Activated CD4-positive, alpha-beta T cell treated with anti-CD3 and anti-CD28 coated beads, Interleukin-10, Interleukin-2, amounts not matched to agents 100 ng/mL and 50 ng/mL, durations not matched to agents 16 hours and 8 hours (primary cell): Measurements from ENCODE around the gene COX4I1.
A peak's percentile ranks its signal among the peaks of the same experiment; 100 is the strongest.

Source experiments
- DNase-seq: peaks from one replicate; pipeline ENCODE4 v3.0.0-alpha.2; 2020

Gene COX4I1

GRCh38 chr16:85768199-85768598 lies 31.3 kb upstream of the COX4I1 start:
- DNase-seq = no peak

GRCh38 chr16:85770741-85771140 lies 28.8 kb upstream of the COX4I1 start:
- no peak for DNase-seq

GRCh38 chr16:85773044-85773443 lies 26.5 kb upstream of the COX4I1 start:
- DNase-seq = no peak

GRCh38 chr16:85774136-85774535 lies 25.4 kb upstream of the COX4I1 start:
- no peak for DNase-seq

GRCh38 chr16:85774811-85775210 lies 24.7 kb upstream of the COX4I1 start:
- DNase-seq = no peak

- DNase-seq = no peak
Observed at GRCh38 chr16:85777583-85778310, 21.7 kb upstream of the COX4I1 start.

GRCh38 chr16:85778873-85779272 lies 20.6 kb upstream of the COX4I1 start:
- DNase-seq = peak; percentile 61

- no peak for DNase-seq
Observed at GRCh38 chr16:85780281-85780680, 19.2 kb upstream of the COX4I1 start.

GRCh38 chr16:85781156-85781555 lies 18.3 kb upstream of the COX4I1 start:
- no peak for DNase-seq

- DNase-seq = no peak
Observed at GRCh38 chr16:85781695-85782370, 17.7 kb upstream of the COX4I1 start.

GRCh38 chr16:85782451-85782850 lies 17.0 kb upstream of the COX4I1 start:
- DNase-seq = no peak

- DNase-seq = no peak
Observed at GRCh38 chr16:85783441-85783840, 16.1 kb upstream of the COX4I1 start.

- DNase-seq = no peak
Observed at GRCh38 chr16:85784813-85785212, 14.7 kb upstream of the COX4I1 start.

GRCh38 chr16:85785927-85786326 lies 13.6 kb upstream of the COX4I1 start:
- DNase-seq = no peak

GRCh38 chr16:85788819-85789218 lies 10.7 kb upstream of the COX4I1 start:
- no peak for DNase-seq

- no peak for DNase-seq
Observed at GRCh38 chr16:85789773-85790172, 9.7 kb upstream of the COX4I1 start.

GRCh38 chr16:85793662-85794298 lies 5.7 kb upstream of the COX4I1 start:
- DNase-seq = no peak

GRCh38 chr16:85794696-85795095 lies 4.8 kb upstream of the COX4I1 start:
- DNase-seq = no peak

- no peak for DNase-seq
Observed at GRCh38 chr16:85796152-85796551, 3.3 kb upstream of the COX4I1 start.

GRCh38 chr16:85796599-85796998 lies 2.9 kb upstream of the COX4I1 start:
- no peak for DNase-seq

- DNase-seq = no peak
Observed at GRCh38 chr16:85798283-85798776, 1.2 kb upstream of the COX4I1 start.

GRCh38 chr16:85798901-85799496 lies 496 bp upstream of the COX4I1 start:
- peak; percentile 31 for DNase-seq

GRCh38 chr16:85800321-85800669 lies 800 bp downstream of the COX4I1 start:
- peak; percentile 8 for DNase-seq

GRCh38 chr16:85803570-85803969 lies 4.1 kb downstream of the COX4I1 start:
- no peak for DNase-seq
